Sigmoid colon (tissue), 4 donors: ENCODE data around the gene FAM13C.

Source experiments
- POLR2A ChIP-seq, 2 donors: fragments of 450-650 bp; IDR thresholded peaks; one replicate each; pipeline ENCODE4 v1.6.1; 2016; ENCODE audit warnings: antibody characterized with exemption in 2 of 2, mild to moderate bottlenecking in 2 of 2, moderate library complexity in 2 of 2
- POLR2AphosphoS5 ChIP-seq, 4 donors: sonication (generic); formaldehyde crosslinking; IDR thresholded peaks; one replicate each; pipeline ENCODE4 v1.6.1; 2017; ENCODE audit warnings: antibody characterized with exemption in 4 of 4
- TF ChIP-seq, protein P1 (sequence below), 4 experiments: fragments of 450-650 bp in 3 of 4; fragments of 200-600 bp in 1 of 4; IDR thresholded peaks; one replicate each; pipeline ENCODE4 v1.5.1; 2016 to 2019; ENCODE audit warnings: antibody characterized with exemption in 4 of 4, mild to moderate bottlenecking in 3 of 4, moderate library complexity in 2 of 4

DNA sequence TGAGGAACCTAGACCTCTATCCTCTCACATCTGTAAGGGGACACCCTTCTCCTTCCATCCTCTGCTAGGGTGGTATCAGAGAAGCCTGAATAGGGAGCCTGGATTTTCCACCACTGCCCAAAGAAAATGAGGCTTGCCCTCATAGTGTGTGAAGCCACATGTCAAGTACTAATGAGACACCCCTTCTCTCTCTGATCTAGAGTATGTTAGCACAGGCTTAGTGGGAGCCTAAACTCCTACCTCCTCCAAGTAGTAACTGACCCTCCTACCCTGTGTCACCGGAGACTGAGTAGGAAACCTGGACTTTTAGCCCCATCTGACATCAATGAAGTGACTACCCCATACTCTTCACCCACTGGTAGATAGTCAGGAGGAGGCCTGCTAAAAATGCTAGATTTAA is 120.3 kb downstream of the FAM13C start:
- TF ChIP-seq, protein P1, sequence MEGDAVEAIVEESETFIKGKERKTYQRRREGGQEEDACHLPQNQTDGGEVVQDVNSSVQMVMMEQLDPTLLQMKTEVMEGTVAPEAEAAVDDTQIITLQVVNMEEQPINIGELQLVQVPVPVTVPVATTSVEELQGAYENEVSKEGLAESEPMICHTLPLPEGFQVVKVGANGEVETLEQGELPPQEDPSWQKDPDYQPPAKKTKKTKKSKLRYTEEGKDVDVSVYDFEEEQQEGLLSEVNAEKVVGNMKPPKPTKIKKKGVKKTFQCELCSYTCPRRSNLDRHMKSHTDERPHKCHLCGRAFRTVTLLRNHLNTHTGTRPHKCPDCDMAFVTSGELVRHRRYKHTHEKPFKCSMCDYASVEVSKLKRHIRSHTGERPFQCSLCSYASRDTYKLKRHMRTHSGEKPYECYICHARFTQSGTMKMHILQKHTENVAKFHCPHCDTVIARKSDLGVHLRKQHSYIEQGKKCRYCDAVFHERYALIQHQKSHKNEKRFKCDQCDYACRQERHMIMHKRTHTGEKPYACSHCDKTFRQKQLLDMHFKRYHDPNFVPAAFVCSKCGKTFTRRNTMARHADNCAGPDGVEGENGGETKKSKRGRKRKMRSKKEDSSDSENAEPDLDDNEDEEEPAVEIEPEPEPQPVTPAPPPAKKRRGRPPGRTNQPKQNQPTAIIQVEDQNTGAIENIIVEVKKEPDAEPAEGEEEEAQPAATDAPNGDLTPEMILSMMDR (IDR thresholded peaks at IDR 0.05): no peak
- TF ChIP-seq POLR2A (IDR thresholded peaks at IDR 0.05): no peak
- no peak for TF ChIP-seq POLR2AphosphoS5 (IDR thresholded peaks at IDR 0.05)
